AG04450 (cell line): Measurements from ENCODE around the gene TIAM1. TPM values are rescaled to one million over a fixed set of nuclear protein-coding genes. Genes with fewer than 3 reads are reported as not detected.

Source experiments
- CTCF ChIA-PET: fragments of 300-600, 350-600 bp; formaldehyde crosslinking; extraction: SDS; loops from one replicate; lab custom pipeline; 2022; ENCODE audit warnings: antibody characterized with exemption, inconsistent platforms; lab: Charles Lee
- POLR2A ChIA-PET: fragments of 350-600 bp; formaldehyde crosslinking; extraction: SDS; loops from one replicate; lab custom pipeline; 2021; ENCODE audit warnings: antibody characterized with exemption, inconsistent platforms; lab: Yijun Ruan, JAX
- DNase-seq: peaks from one replicate; pipeline ENCODE4 v3.0.0-alpha.2; 2011; ENCODE audit warnings: low read depth, low spot score
- H3K27ac ChIP-seq: one replicate; pipeline ENCODE4 v1.5.1; 2012; ENCODE audit warnings: low read depth, low read length, control low read depth
- H3K27me3 ChIP-seq: one replicate; pipeline ENCODE4 v1.6.0; 2012; ENCODE audit warnings: low read length; ENCODE audit not compliant: control insufficient read depth, insufficient read depth
- H3K4me3 ChIP-seq: 2 replicates; pipeline ENCODE4 v1.5.1; 2011; ENCODE audit warnings: mild to moderate bottlenecking, low read depth, low read length, control low read depth
- H3K9me3 ChIP-seq: 2 replicates; pipeline ENCODE4 v1.5.1; 2012; ENCODE audit warnings: low read length; ENCODE audit not compliant: control insufficient read depth, insufficient read depth
- CTCF ChIP-seq: IDR thresholded peaks from 2 replicates; pipeline ENCODE4 v1.5.1; 2011; ENCODE audit warnings: low read depth, low read length, control low read depth, inconsistent platforms
- polyA plus RNA-seq: library from polyadenylated mRNA; depleted of rRNA; stranded (reverse); fragments of >200 nt; gene quantifications from 2 replicates; pipeline ENCODE4 v1.2.3, GENCODE V29; 2011

TIAM1 gene
- polyA plus RNA-seq, 1 experiment, result 2.1 TPM

DNA sequence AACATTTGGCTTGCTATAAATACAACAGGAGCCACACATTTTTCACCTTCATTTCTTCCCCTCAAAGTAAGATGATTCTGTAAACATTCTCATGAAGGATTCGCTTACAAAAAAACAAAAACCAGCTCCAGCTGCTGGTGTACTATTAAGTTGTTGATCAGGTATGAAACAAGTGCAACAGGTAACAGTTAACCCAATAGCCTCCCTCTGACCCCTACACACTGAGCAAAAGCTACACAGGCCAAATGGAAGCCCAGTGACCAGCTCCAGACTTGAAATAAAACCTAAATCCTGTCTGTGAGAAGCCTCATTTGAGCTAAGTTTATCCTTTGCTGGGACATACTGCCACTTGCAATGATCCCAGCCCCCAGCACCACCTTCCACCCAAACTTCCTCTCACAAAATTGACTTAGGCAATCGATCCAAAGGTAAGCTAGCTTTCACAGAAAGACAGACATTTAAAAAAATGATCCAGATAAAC lies 991 bp downstream of the TIAM1 start:
- peak overlapping the region; percentile 59 for H3K4me3 ChIP-seq
- no peak for DNase-seq
- H3K9me3 ChIP-seq, result no peaks in the 10 kb centered on the region
- POLR2A ChIA-PET, result interaction anchor here (0.8 kb wide), 1 partner anchor 32 kb away, joined by 3 read pairs; no protein-coding TSS in a partner anchor
- CTCF ChIA-PET, result interaction anchor here (1.3 kb wide), 1 partner anchor 162 kb away, joined by 3 read pairs; no protein-coding TSS in a partner anchor
- H3K27me3 ChIP-seq, result peaks cover 21% of the 10 kb centered on the region
- H3K27ac ChIP-seq, result no peak overlapping the region
- TF ChIP-seq CTCF, result no peak

GRCh38 chr21:31342348-31342747 lies 1.7 kb downstream of the TIAM1 start:
- Histone ChIP-seq H3K27ac (no peak overlapping the region), H3K27me3 (peaks cover 21% of the 10 kb centered on the region), H3K4me3 (no peak overlapping the region), H3K9me3 (no peaks in the 10 kb centered on the region)
- DNase-seq, result no peak
- no peak for TF ChIP-seq CTCF
- ChIA-PET POLR2A (no interaction called here), CTCF (interaction anchor here (1.3 kb wide), 1 partner anchor 161 kb away, joined by 3 read pairs; no protein-coding TSS in a partner anchor)

DNA sequence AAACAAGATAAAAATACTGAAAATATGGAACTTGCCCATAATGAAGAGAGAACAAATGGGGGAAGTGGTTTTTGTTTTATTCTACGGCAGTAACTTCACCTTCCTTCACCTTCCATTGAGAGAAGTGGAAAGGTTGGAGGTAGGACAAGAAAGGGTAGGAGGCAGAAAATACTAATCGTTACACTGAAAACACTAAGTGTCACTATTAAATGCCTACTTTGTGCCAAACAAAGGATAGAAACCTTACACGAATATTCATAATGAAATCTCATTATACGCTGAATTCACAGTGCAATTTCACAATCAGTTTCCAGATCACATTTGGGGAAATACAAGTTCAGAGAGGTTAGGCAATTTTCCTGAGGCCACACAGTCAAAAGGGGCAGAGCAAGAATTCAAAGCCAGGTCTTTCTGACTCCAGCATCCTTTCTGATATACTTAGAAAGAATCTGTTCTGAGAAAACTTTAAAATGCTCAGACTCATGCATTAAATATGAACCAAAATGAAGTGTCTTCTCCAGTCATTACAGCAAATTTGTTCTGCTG lies 3.0 kb downstream of the TIAM1 start:
- Histone ChIP-seq H3K4me3 (no peak overlapping the region), H3K27ac (no peak overlapping the region), H3K9me3 (no peaks in the 10 kb centered on the region), H3K27me3 (peaks cover 21% of the 10 kb centered on the region)
- TF ChIP-seq CTCF, result no peak
- POLR2A ChIA-PET, result no interaction called here
- DNase-seq, result no peak
- CTCF ChIA-PET, result no interaction called here

DNA sequence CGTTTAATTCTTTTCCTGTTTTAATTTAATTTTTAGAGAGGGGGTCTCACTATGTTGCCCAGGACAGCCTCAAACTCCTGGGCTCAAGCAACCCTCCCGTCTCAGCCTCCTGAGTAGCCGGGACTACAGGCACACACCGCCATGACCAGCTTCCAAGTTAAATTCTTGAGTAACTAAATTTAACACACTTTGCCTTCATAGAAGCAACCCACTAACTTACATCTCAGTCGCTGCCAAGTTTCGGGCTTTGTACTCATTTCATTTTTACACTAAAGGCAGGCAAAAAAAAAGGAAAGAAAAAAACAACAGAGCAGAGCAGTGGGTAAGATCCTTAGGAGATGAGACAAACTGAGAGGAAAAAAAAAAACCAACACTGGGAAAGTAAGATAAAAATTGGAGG lies 3.5 kb downstream of the TIAM1 start:
- Histone ChIP-seq H3K4me3 (no peak overlapping the region), H3K27me3 (peaks cover 21% of the 10 kb centered on the region), H3K9me3 (no peaks in the 10 kb centered on the region), H3K27ac (no peak overlapping the region)
- TF ChIP-seq CTCF, result no peak
- DNase-seq, result no peak
- CTCF ChIA-PET, result interaction anchor here (1.3 kb wide), 1 partner anchor 9 kb away, joined by 3 read pairs; no protein-coding TSS in a partner anchor
- POLR2A ChIA-PET, result no interaction called here

DNA sequence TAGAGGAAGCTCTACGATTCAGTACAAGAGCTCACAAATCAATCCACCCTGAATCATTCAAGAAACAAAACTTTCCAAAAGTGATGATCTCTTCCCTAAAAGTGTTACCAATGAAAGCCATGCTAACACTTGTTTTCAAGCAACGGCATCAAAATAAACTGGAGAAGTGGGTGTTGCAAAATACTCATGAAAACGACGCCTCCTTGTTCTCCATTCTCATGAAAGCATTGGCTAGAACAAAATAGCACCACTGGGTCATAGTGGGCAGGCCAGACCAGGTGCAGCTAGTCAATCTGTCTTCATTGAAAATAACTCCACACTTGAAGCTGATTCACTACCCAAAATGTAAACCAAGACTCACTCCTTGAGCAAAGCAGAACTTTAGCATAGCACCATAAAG lies 4.3 kb downstream of the TIAM1 start:
- POLR2A ChIA-PET, result no interaction called here
- DNase-seq, result no peak
- Histone ChIP-seq H3K4me3 (no peak overlapping the region), H3K27ac (no peak overlapping the region), H3K9me3 (no peaks in the 10 kb centered on the region), H3K27me3 (peaks cover 20% of the 10 kb centered on the region)
- TF ChIP-seq CTCF, result no peak
- CTCF ChIA-PET, result interaction anchor here (1.3 kb wide), 1 partner anchor 9 kb away, joined by 3 read pairs; no protein-coding TSS in a partner anchor
